ENCODE measurements around the gene SLC10A7.

SLC10A7 gene

DNA sequence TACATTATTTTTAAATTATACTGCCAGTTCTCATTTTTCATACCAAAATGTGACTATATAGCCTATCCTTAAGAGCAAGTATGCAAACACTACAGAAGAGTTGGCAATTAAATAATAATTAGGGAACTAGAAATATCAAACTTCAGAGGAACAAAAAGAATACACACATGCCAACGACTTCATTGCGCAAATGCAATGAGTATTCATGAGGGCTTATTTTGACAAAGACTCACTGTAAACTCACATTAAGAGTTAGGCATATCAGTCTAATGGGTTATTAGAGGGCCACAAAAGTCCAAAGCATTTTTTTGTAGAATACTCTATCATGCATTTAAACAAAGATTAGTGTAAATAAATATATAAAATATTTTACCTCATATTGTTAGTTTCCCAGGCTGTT lies 31.6 kb downstream of the SLC10A7 start:
- DNase-seq, result no peak

DNA sequence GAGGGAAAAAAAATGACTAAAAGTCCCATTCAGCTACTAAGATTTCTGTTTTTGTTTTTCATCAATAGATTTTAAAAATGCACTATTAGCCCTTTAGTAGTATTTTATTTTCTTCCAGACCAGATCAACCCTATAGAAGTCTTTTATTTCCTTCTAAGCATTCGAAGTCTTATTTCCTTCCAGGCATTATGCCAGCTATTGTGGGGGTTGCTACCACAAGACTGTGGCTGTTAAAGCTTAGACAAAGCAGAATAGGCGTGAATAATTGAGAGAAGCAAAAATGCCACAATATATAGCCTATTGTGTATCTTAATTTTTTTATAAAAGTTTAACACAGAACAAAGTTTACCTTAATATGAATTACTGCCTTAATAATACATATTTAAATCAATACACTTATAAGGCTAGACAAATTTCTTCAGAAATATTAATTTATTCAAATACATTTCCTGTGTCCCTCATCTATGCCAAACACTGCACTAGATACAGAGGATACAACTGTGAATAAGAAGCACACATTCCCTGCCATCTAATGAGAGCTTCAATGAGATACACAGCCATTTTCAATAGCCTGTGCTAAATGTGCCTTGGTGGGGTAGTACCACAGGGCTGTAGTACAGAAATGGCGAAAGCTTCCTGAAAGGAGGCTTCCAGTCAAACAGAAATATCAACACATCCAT lies 33.1 kb downstream of the SLC10A7 start:
- DNase-seq, result no peak

DNA sequence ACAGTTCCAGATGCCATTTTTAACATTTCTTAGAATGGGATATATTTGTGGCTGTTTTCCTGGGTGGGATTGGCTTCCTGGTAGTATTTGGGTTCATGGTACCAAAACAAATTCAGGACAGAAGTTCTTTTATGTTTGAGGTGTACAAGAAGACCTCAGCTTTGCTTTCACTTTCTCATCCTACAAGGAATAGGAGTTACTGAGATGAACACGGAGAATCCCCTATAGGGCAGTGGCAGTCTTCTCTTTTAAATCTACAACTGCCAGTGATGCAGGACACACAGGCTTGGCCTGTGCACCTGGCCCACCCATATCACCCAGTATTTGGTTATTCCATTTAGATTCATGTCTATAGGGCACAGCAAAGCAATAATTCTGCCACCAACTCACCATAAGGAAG lies 35.2 kb downstream of the SLC10A7 start:
- DNase-seq, result no peak

- no peak for DNase-seq
These were observed 35.8 kb downstream of the SLC10A7 start for GRCh38 chr4:146485968-146486367.

- no peak for DNase-seq
These were observed 39.0 kb downstream of the SLC10A7 start for GRCh38 chr4:146482788-146483187.

DNA sequence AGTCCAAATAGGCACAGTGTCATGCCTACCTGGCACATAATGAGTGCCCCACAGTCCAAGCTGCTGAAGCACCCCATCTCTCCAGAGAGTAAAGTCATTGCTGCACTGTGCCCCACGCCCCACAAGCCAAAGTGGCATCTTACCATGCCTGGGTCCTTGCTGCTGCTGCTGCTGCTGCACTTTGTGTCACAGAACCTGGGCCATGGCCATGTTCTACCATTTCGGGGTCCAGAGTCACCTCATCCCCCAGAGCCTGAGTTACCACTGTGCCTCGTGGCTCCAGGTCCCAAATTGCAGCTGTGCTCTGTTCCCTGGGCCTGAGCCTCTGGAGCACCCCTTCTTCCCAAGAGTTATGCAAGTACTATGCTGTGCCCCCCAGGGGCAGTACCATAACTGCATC lies 40.5 kb downstream of the SLC10A7 start:
- DNase-seq, result no peak

DNA sequence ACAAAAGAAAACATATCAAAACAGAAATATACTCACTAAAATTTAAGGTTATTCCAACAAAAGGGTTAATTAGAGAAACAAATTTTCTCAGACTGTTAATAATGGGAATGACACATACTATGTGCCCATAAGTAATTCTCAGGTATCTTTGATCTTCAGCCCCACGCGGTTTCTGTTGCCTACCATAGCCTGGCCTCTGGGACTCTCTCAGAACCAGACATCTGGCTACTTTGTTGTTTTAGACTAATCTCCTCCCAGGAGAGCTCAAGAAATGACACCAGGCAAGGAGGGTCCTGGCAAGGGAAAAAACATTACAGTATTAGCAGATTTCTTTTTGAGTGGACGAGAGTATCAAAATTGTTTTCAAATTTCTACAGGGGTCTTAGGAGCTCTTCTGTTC lies 43.7 kb downstream of the SLC10A7 start:
- no peak for DNase-seq

DNA sequence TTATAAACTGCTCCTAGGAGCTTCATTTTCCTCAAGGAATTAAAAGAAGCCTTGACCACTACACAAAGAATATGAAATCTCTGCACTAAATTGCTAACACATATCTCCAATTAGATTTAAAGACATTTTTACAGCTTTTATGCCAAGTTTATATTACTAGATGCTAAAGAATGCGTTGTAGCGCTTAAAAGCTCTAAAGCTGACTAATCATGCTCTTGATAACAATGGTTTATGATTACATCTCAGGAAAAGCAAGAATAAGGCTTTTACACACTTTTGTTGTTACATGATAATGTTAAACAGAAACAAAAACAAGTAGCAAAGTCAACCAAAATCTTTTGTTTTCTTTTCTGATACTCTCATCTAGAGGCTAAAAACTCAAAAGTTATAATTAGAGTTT lies 44.7 kb downstream of the SLC10A7 start:
- DNase-seq, result no peak

DNA sequence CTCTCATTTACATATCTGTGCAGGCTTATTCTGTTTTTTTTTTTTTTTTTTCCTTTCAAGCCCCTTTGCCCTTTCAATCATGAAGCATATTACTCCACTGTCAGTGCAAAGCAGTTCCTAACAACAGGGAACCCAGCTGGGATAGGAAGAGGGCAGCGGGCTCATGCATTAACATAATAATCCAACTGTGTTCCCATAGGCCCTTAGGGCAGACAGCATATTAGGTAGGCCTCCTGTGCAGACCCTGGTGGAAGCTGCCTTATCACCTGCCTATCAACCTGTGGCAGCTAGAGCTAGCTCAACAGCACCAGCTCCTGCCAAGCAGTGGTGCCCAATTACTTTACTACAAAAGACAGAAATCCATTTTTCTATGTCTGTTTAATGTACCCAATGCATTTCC lies 49.3 kb downstream of the SLC10A7 start:
- DNase-seq, result no peak

- no peak for DNase-seq
These were observed 51.1 kb downstream of the SLC10A7 start for GRCh38 chr4:146470604-146471003.

GRCh38 chr4:146469022-146469421 lies 52.7 kb downstream of the SLC10A7 start:
- no peak for DNase-seq

- DNase-seq, result no peak
These were observed 56.1 kb downstream of the SLC10A7 start for GRCh38 chr4:146465628-146466027.

DNA sequence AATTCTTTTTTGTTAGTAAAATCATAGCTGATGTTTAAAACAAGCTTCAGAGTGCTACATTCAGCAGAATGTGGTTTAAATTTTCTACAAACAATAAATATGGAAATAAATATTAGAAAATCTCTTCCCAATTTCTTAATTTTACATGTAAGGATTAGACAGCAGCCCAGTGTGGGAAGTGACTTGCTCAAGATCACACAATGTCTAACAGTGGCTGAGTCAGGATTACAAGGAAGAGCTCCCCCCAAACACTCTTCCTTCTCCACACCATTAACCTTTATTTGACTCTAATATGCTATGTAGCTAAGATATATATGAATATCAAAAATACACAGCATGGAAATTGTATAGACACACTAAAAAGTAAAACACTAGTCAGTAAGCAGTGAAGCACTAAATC lies 59.5 kb downstream of the SLC10A7 start:
- DNase-seq, result no peak

GRCh38 chr4:146458594-146458993 lies 63.1 kb downstream of the SLC10A7 start:
- DNase-seq, result no peak

GRCh38 chr4:146456681-146457080 lies 65.1 kb downstream of the SLC10A7 start:
- no peak for DNase-seq

GRCh38 chr4:146453181-146453807 lies 68.4 kb downstream of the SLC10A7 start:
- DNase-seq, result no peak

GRCh38 chr4:146450524-146450923 lies 71.2 kb downstream of the SLC10A7 start:
- DNase-seq, result no peak

- no peak for DNase-seq
These were observed 75.2 kb downstream of the SLC10A7 start for GRCh38 chr4:146446555-146446954.

- no peak for DNase-seq
These were observed 76.3 kb downstream of the SLC10A7 start for GRCh38 chr4:146445198-146446150.

GRCh38 chr4:146443525-146443924 lies 78.2 kb downstream of the SLC10A7 start:
- DNase-seq, result no peak

DNA sequence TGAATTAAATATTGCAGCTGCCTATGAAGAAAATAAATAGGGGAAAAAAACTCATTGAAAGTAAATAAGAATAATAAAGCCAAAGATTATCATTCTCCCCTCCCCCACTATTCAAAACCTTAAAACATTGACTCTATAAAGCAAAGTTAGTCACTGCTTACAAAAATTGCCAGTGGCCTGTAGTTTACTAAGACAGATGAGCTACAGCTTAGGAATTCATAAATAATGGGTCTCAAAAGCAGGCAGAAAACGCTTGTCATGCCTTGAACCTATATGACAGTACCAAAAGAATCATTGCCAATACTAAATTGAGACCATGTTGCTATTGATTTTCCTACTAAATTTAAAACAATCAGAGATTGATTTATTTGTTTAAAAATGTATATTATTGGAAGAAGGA lies 78.9 kb downstream of the SLC10A7 start:
- DNase-seq, result no peak

DNA sequence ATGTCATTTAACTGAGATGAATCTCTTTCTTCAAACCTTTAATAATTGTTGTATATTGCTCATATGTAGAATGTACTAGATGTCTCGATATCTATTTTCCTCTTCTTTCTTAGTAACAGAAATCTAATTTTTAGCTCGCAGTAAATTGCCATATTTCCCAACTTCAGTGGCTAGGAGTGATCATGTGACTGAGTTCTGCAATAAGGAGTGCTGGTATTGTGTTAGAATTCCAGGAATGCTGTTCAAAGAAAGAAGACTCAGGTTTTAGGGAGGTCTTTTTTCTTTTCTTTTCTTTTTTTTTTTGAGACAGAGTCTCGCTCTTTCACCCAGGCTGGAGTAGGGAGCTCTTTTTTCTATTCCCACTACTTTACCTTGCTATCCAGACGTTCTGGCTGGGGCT lies 81.7 kb downstream of the SLC10A7 start:
- DNase-seq, result no peak

DNA sequence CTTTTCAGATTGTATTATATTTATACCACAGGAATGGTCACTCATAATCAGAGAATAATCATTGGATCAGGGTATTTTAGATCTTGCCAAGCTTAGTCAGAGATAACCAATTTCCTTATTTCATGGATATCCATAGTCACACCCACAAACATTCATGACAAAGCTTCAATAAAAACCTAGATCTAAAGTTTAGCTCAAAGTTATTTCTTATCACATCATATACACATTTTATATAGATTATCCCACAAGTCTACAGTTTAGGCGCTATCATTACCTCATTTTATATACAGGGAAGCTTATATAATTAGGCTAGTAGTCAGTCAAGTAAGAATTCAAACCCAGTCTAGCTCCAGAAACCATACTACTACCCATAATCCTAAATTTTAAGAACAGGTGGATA lies 82.3 kb downstream of the SLC10A7 start:
- DNase-seq, result no peak

- no peak for DNase-seq
These were observed 84.0 kb downstream of the SLC10A7 start for GRCh38 chr4:146437778-146438177.

Data from stimulated activated CD4-positive, alpha-beta T cell treated with anti-CD3 and anti-CD28 coated beads, Interleukin-4, amount 100 ng/mL, for 1 hour (primary cell).